ENCODE data around the gene ADSS2.

DNA sequence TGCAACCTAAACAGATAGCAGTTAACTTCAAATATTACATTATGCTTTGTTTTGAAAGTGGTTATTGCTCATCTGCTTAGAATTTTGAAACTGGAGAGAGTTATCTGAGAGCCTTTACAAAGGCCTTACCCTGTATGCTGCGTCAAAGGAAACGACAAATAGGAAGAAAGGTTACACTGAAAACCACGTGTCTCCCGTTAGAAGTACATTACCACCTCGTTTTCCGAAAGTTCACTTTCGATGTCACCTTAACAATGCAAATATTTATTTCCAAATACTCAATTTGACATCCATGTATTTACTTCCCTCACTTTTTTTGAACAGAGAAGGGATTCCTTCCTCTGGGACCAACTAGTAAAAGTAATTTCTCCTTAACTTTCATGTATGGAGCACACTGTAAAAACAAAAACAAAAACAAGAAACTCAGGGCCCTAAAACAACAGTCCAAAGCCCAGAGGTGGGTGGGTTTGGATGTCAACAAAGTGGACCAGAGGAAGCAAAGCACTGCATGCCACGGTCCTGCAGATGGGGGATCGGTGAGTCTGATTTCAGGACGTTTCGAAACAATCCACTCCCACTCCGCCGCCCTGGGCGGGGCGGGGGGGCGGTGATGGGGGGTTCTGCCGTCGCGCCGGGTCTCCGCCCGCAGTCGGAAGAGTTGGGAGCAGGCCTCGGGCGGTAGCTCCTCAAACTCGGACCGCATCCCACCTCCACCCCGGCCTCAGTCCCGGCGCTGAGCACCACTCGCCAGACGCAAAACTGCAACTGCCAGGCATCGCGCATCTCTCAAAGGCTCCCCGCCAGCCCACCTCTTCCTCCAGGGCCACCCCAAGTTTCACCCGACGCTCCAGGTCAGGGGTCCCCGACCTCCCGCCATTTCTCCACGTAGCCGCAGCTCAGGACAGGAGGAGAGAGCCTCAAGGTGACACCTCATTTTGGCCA, 841 bp downstream of the ADSS2 start:
- TF ChIP-seq, protein P1, sequence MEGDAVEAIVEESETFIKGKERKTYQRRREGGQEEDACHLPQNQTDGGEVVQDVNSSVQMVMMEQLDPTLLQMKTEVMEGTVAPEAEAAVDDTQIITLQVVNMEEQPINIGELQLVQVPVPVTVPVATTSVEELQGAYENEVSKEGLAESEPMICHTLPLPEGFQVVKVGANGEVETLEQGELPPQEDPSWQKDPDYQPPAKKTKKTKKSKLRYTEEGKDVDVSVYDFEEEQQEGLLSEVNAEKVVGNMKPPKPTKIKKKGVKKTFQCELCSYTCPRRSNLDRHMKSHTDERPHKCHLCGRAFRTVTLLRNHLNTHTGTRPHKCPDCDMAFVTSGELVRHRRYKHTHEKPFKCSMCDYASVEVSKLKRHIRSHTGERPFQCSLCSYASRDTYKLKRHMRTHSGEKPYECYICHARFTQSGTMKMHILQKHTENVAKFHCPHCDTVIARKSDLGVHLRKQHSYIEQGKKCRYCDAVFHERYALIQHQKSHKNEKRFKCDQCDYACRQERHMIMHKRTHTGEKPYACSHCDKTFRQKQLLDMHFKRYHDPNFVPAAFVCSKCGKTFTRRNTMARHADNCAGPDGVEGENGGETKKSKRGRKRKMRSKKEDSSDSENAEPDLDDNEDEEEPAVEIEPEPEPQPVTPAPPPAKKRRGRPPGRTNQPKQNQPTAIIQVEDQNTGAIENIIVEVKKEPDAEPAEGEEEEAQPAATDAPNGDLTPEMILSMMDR (IDR thresholded peaks at IDR 0.05; ENCODE audit: insufficient read depth, low read depth, low read length), result no peak
- no peak for TF ChIP-seq EZH2 (IDR thresholded peaks at IDR 0.05; ENCODE audit: insufficient read depth, low read length)

All from astrocyte (in vitro differentiated cells and primary cell).